ENCODE results near the gene WDR86.

The WDR86 gene

GRCh38 chr7:151379534-151380198, 30.2 kb downstream of the WDR86 start:
- no peak for DNase-seq (ENCODE audit: low read depth in 2 of 2)

- DNase-seq (ENCODE audit: low read depth in 2 of 2): no peak
Observed at GRCh38 chr7:151379193-151379520, 30.7 kb downstream of the WDR86 start.

DNA sequence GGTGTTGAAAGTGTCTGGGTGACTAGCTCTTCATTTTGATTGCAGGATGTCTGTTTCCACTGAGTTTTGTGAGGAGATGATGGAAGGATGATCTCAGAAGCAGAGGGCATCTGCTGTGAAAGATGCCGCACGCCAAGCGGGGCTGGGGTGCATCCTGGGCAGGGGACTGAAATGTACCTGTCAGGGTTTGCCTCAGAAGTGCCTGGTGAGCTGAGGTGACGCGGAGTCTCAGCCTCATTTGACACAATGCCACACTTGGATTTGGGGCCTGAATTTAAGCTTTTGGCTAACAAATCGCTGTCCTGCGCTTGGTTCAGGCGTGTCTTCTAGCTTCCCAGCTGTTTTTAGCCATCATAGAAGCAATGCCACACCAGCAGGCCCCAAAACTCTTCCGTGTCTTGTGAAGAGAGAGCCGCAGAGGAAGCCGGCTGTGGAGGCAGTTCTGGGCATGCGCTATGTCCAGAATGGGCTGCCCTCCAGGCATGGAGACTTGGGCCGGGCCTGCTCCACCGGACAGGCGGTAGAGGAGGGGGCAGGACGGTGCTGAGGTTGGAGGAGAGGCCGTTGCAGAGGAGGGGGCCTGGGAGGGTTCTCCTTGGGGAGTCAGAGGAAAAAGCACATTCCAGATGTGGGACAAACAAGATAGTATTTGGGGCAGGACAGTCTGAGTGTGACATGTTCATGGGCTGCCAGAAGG, 31.2 kb downstream of the WDR86 start:
- no peak for DNase-seq (ENCODE audit: low read depth in 2 of 2)

- DNase-seq (ENCODE audit: low read depth in 2 of 2): no peak
Observed at GRCh38 chr7:151378011-151378410, 31.8 kb downstream of the WDR86 start.

GRCh38 chr7:151377406-151377805, 32.4 kb downstream of the WDR86 start:
- no peak for DNase-seq (ENCODE audit: low read depth in 2 of 2)

GRCh38 chr7:151376218-151376902, 33.5 kb downstream of the WDR86 start:
- DNase-seq (ENCODE audit: low read depth in 2 of 2): no peak

- no peak for DNase-seq (ENCODE audit: low read depth in 2 of 2)
Observed at GRCh38 chr7:151375530-151376217, 34.2 kb downstream of the WDR86 start.

DNA sequence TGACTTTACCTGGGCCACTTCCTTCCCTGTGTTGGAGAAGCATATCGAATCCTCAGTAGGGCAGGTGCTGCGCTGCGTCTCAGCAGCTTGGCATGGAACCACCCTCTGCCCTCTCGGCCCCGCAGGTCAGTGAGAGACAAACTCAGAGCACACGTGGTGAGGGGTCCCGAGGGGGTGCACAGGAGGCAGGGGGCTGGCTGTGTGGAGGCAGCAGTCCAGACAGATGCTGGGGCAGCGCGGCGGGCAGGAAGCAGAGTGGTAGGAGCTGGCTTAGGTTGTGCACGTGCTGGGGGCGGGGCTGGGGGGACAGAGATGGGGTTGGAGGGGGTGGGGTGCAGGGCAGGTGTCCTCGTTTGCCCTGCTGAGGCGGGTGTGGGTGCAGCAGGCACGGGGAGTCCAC, 35.1 kb downstream of the WDR86 start:
- no peak for DNase-seq (ENCODE audit: low read depth in 2 of 2)

GRCh38 chr7:151374139-151374538, 35.7 kb downstream of the WDR86 start:
- DNase-seq (ENCODE audit: low read depth in 2 of 2): no peak

DNA sequence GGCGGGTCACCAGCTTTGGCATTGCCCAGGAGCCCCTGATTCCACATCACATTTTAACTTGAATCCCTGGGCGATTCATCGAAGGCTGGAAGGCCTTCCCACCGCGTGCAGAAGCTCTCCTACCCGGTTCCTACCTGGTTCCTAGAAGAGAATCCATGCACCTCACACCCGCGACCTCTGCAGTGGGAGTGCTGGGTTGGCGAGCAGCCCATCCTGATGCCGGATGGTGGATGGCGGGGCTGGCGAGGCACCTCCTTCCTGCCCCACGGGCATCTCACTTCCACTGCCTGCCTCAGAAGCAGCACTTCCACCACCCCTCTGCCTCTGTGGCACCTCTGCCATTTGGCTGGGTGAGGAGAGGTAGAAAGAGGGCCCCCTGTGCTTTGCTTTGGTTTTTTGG, 36.2 kb downstream of the WDR86 start:
- no peak for DNase-seq (ENCODE audit: low read depth in 2 of 2)

GRCh38 chr7:151372612-151373265, 37.1 kb downstream of the WDR86 start:
- DNase-seq (ENCODE audit: low read depth in 2 of 2): no peak

- DNase-seq (ENCODE audit: low read depth in 2 of 2): no peak
Observed at GRCh38 chr7:151371266-151371665, 38.6 kb downstream of the WDR86 start.

DNA sequence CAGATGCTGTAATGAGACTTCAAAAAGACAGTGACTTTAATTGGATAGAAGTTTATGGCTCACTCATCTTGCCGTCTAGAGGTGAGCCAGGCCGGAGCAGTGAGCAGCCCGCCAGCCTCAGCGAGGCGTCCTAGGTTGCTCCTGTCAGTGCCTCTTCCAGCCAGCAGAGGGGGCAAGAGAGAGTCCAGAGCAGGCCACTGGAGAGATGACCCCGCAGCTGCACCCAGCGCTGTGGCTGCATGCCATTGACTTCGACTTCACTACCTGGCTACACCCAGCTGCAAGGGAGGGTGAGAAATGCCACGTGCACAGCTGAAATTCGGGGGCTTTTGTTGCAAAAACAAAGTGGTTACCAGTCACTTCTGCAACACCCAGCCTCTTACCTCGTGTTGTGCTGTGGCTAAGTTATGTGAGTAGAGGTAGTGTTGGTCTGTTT, 41.7 kb downstream of the WDR86 start:
- DNase-seq (ENCODE audit: low read depth in 2 of 2): peak; percentile 40 to 48

- DNase-seq (ENCODE audit: low read depth in 2 of 2): no peak
Observed at GRCh38 chr7:151367284-151367683, 42.6 kb downstream of the WDR86 start.

GRCh38 chr7:151366880-151367222, 43.0 kb downstream of the WDR86 start:
- no peak for DNase-seq (ENCODE audit: low read depth in 2 of 2)

GRCh38 chr7:151366166-151366879, 43.5 kb downstream of the WDR86 start:
- DNase-seq (ENCODE audit: low read depth in 2 of 2): no peak

DNA sequence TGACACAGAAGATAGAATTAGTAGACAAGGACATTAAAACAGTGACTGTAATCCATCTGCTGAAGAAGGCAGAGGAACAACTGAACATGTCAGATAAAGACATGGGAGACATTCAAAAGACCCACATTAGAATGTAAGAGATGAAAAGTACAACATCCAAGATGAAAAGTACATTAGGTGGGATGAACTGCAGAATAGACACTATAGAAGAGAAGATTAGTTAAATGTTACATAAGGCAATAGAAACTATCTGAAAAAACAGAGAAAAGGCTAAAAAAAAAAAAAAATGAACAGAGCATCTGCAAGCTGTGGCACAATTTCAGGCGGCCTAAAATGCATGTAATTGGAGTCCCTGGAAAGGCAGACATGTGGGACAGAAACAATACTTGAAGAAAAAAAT, 46.7 kb downstream of the WDR86 start:
- no peak for DNase-seq (ENCODE audit: low read depth in 2 of 2)

GRCh38 chr7:151361193-151361959, 48.5 kb downstream of the WDR86 start:
- DNase-seq (ENCODE audit: low read depth in 2 of 2): no peak

DNA sequence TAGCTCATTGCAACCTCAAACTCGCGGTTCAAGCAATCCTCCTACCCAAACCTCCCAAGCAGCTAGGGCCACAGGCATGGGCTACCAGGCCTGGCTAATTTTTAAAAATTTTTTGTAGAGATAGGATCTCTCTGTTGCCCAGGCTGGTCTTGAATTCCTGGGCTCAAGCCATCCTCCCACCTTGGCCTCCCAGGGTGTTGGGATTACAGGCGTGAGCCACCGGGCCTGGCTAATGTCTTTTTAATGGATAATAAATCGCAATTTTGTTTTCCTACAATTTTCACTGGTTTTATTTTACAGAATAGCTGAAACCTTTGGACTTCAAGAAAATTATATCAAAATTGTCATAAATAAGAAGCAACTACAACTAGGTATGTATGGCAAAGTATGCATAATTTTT, 57.3 kb downstream of the WDR86 start:
- no peak for DNase-seq (ENCODE audit: low read depth in 2 of 2)

GRCh38 chr7:151351967-151352366, 57.9 kb downstream of the WDR86 start:
- peak in 1 of 2 donors; percentile 38 for DNase-seq (ENCODE audit: low read depth in 2 of 2)

GRCh38 chr7:151351027-151351426, 58.8 kb downstream of the WDR86 start:
- no peak for DNase-seq (ENCODE audit: low read depth in 2 of 2)

All from stimulated activated CD8-positive, alpha-beta memory T cell treated with anti-CD3 and anti-CD28 coated beads, Interleukin-15, amount 100 ng/mL, for 4 hours (primary cell).